ENCODE measurements around the gene TERT. TPM values are rescaled to one million over a fixed set of nuclear protein-coding genes. Genes with fewer than 3 reads are reported as not detected.

TERT gene
- total and polyA plus RNA-seq, 2 of the 8 experiments (the other 6 are each of a cell fraction or from before 2014, with no cell fraction given) = 13.1 to 23.1 TPM

DNA sequence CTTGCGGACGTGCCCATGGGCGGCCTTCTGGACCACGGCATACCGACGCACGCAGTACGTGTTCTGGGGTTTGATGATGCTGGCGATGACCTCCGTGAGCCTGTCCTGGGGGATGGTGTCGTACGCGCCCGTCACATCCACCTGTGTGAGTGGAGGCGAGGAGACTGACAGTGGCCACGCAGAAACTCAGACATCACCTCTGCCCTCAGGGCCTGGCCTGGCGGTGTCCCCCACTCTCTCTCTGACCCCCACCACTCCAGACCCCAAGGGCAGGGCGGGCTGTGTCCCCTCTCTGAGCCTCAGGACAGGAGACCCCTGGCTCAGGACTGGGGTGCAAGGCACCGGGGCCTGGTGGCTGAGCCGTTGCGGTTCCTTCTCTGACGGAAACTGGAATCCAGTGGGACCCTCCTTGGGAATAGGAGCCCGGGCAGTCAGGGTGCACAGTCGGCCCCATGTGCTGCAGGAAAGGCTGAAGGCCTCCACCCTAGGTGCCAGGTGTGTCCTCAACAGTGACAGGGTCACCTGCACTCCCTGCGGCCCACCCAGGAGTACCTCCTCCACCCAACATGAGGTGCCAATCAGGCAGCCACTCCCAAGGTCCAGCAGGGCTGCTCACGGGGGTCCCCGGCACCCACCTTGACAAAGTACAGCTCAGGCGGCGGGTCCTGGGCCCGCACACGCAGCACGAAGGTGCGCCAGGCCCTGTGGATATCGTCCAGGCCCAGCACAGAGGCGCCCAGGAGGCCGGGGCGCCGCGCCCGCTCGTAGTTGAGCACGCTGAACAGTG is 16.0 kb downstream of the TERT start:
- peaks cover 6% of the 10 kb centered on the region for H3K79me1 ChIP-seq (ENCODE audit: low read depth, low read length)
- H3K23ac ChIP-seq (ENCODE audit: insufficient read length) = no peak overlapping the region
- H2BK120ac ChIP-seq (replicated peaks; ENCODE audit: low read depth, low read length) = no peak overlapping the region
- no peaks in the 10 kb centered on the region for H3K4me1 ChIP-seq (replicated peaks in 1 of 4; ENCODE audit: control insufficient read depth in 3 of 4, insufficient read depth in 4 of 4, low read length in 3 of 4)
- no peak overlapping the region for H3K4me3 ChIP-seq (ENCODE audit: extremely low read depth in 1 of 4, insufficient read depth in 2 of 4, low read depth in 3 of 4, low read length in 4 of 4)
- no peak overlapping the region for H3K14ac ChIP-seq (ENCODE audit: insufficient read length)
- no peak overlapping the region for H4K5ac ChIP-seq (ENCODE audit: insufficient read length, low read depth, low read length)
- H3K27me3 ChIP-seq (replicated peaks in 1 of 4; ENCODE audit: control insufficient read depth in 3 of 4, extremely low read depth in 1 of 4, insufficient read depth in 3 of 4, low read length in 3 of 4) = no peaks in the 10 kb centered on the region
- peaks cover 2 to 12% of the 10 kb centered on the region in 2 experiments for H4K20me1 ChIP-seq (replicated peaks in 1 of 2; ENCODE audit: control insufficient read depth in 1 of 2, insufficient read depth in 2 of 2, low read length in 2 of 2)
- H3K79me2 ChIP-seq (ENCODE audit: control insufficient read depth in 1 of 2, insufficient read depth in 2 of 2, low read length in 2 of 2) = peaks cover 3 to 17% of the 10 kb centered on the region in 2 experiments; a peak in 2 of 4 replicates
- peak overlapping the region; percentile 56; the same call in 1 of the 2 replicates for H2BK5ac ChIP-seq (ENCODE audit: low read depth, low read length)
- ChIA-PET POLR2A (ENCODE audit: partially characterized antibody) (no interaction called here), CTCF (ENCODE audit: partially characterized antibody) (no interaction called here)
- WGBS, 2 experiments (ENCODE audit: extremely low coverage in 1 of 2, insufficient coverage in 1 of 2, insufficient read length in 1 of 2, insufficient replicate concordance in 2 of 2, low coverage in 1 of 2, low lambda C conversion rate in 2 of 2, missing lambda C conversion rate in 1 of 2) = 96% methylated on average over 40 of the region's 42 CpGs; no CpG with 5 or more reads in 1 of the 2 experiments
- peaks cover 3% of the 10 kb centered on the region; the same call in 1 of the 2 replicates for H3K23me2 ChIP-seq (ENCODE audit: low read depth, low read length)
- H3K9me3 ChIP-seq (ENCODE audit: insufficient read depth in 2 of 2, low read depth in 1 of 2, low read length in 1 of 2) = no peaks in the 10 kb centered on the region; a peak in 1 of 4 replicates
- no peak overlapping the region for H3K4me2 ChIP-seq (ENCODE audit: insufficient read depth in 1 of 2, low read depth in 2 of 2, low read length in 2 of 2)
- H4K91ac ChIP-seq (replicated peaks; ENCODE audit: insufficient read length, low read length) = no peak overlapping the region
- H2BK12ac ChIP-seq (ENCODE audit: low read depth, low read length) = no peak overlapping the region
- H3K18ac ChIP-seq (ENCODE audit: extremely low read depth, low read length) = no peak overlapping the region
- DNase-seq (ENCODE audit: low read depth in 1 of 2, low spot score in 2 of 2) = no peak
- peaks cover 0 to 18% (median 8%) of the 10 kb centered on the region in 4 experiments; a peak in 4 of 8 replicates for H3K36me3 ChIP-seq (ENCODE audit: control insufficient read depth in 2 of 4, insufficient read depth in 4 of 4, low read length in 3 of 4)
- no peak overlapping the region; the same call in 1 of the 2 replicates for H2AK5ac ChIP-seq (ENCODE audit: low read depth, low read length)
- H3K27ac ChIP-seq (ENCODE audit: low read depth, low read length) = no peak overlapping the region
- no peak overlapping the region for H4K8ac ChIP-seq (ENCODE audit: extremely low read depth, insufficient read depth, low read length)
- no peak overlapping the region for H2AFZ ChIP-seq (ENCODE audit: low read length)
- FAIRE-seq = no peak
- no peak overlapping the region for H2BK15ac ChIP-seq (ENCODE audit: low read length)
- no peak overlapping the region for H2BK20ac ChIP-seq (ENCODE audit: low read length)
- no peak overlapping the region for H3K9ac ChIP-seq (replicated peaks in 1 of 4; ENCODE audit: extremely low read depth in 1 of 4, low read depth in 3 of 4, low read length in 3 of 4)
- H3K56ac ChIP-seq (replicated peaks; ENCODE audit: insufficient read length, low read depth, low read length) = no peak overlapping the region
- H3K4ac ChIP-seq (replicated peaks; ENCODE audit: insufficient read length, low read depth, low read length) = no peak overlapping the region
- no peak for TF ChIP-seq TAF1 (IDR thresholded peaks at IDR 0.05; ENCODE audit: low read depth, low read length)
- TF ChIP-seq CHD1 (IDR thresholded peaks at IDR 0.05; ENCODE audit: low read depth, low read length) = no peak
- no peak for TF ChIP-seq FOSL1 (IDR thresholded peaks at IDR 0.05; ENCODE audit: insufficient read depth, low read depth, low read length)
- TF ChIP-seq CEBPB (IDR thresholded peaks at IDR 0.05; ENCODE audit: low read depth, low read length) = no peak
- TF ChIP-seq CBX5 (IDR thresholded peaks at IDR 0.05; ENCODE audit: low read depth, low read length) = no peak
- no peak for TF ChIP-seq GABPA (IDR thresholded peaks at IDR 0.05; ENCODE audit: borderline replicate concordance, insufficient read depth, low read length)
- TF ChIP-seq HDAC6 (IDR thresholded peaks at IDR 0.05; ENCODE audit: low read depth, low read length) = no peak
- TF ChIP-seq SIX5 (IDR thresholded peaks at IDR 0.05; ENCODE audit: low read depth, low read length) = no peak
- TF ChIP-seq ZNF274 (IDR thresholded peaks at IDR 0.05; ENCODE audit: borderline replicate concordance, extremely low read depth, low read length) = no peak
- TF ChIP-seq JUN (IDR thresholded peaks at IDR 0.05; ENCODE audit: low read depth, low read length) = no peak
- no peak for TF ChIP-seq PHF8 (conservative IDR thresholded peaks at IDR 0.05; ENCODE audit: low read depth, low read length)
- no peak for TF ChIP-seq MAFK (IDR thresholded peaks at IDR 0.05; ENCODE audit: low read depth, low read length)
- TF ChIP-seq SP4 (IDR thresholded peaks at IDR 0.05; ENCODE audit: low read length) = no peak
